ENCODE measurements around the gene CYP11A1. TPM values are rescaled to one million over a fixed set of nuclear protein-coding genes. Genes with fewer than 3 reads are reported as not detected.
"Not testable (repeated sequence)": the region's sequence is repeated elsewhere in the genome, so short reads cannot be mapped to it uniquely, and the experiment has no call there.

Gene CYP11A1
- total RNA-seq, 2 experiments from 2014 or later: not detected

- Mint-ChIP-seq H3K36me3 (ENCODE audit: low read depth) (no peaks in the 10 kb centered on the region), H3K27me3 (ENCODE audit: low read depth) (peaks cover 31% of the 10 kb centered on the region), H3K4me1 (ENCODE audit: low read depth) (peaks cover 21% of the 10 kb centered on the region), H3K4me3 (no peak overlapping the region), H3K9me3 (ENCODE audit: insufficient read depth) (no peaks in the 10 kb centered on the region), H3K27ac (no peak overlapping the region)
- POLR2A ChIA-PET: interaction anchor here (0.9 kb wide), 1 partner anchor 245 kb away, joined by 3 read pairs; no protein-coding TSS in a partner anchor
- ATAC-seq: no peak
- CTCF ChIA-PET: interaction anchor here (1.3 to 17.6 kb wide), 3 partner anchors 64 to 424 kb away, joined by 3 to 677 read pairs (median 82); partner anchors contain the start of gene SEMA7A
- DNase-seq: no peak
Measured at GRCh38 chr15:74370471-74370870, 3.0 kb upstream of the CYP11A1 start.

GRCh38 chr15:74369756-74370155, 2.3 kb upstream of the CYP11A1 start:
- CTCF ChIA-PET: interaction anchor here (1.3 to 8.7 kb wide), 2 partner anchors 263 to 424 kb away, joined by 3 to 82 read pairs; no protein-coding TSS in a partner anchor
- DNase-seq (no peak), ATAC-seq (no peak)
- H3K4me3 Mint-ChIP-seq: no peak overlapping the region
- POLR2A ChIA-PET: interaction anchor here (0.9 kb wide), 1 partner anchor 245 kb away, joined by 3 read pairs; no protein-coding TSS in a partner anchor
- H3K9me3 Mint-ChIP-seq (ENCODE audit: insufficient read depth): no peaks in the 10 kb centered on the region
- H3K27ac Mint-ChIP-seq: no peak overlapping the region
- H3K36me3 Mint-ChIP-seq (ENCODE audit: low read depth): no peaks in the 10 kb centered on the region
- H3K27me3 Mint-ChIP-seq (ENCODE audit: low read depth): peaks cover 38% of the 10 kb centered on the region
- H3K4me1 Mint-ChIP-seq (ENCODE audit: low read depth): peaks cover 18% of the 10 kb centered on the region

- Mint-ChIP-seq H3K36me3 (ENCODE audit: low read depth) (no peaks in the 10 kb centered on the region), H3K27ac (no peak overlapping the region), H3K9me3 (ENCODE audit: insufficient read depth) (no peaks in the 10 kb centered on the region), H3K27me3 (ENCODE audit: low read depth) (peaks cover 44% of the 10 kb centered on the region), H3K4me3 (no peak overlapping the region), H3K4me1 (ENCODE audit: low read depth) (peaks cover 13% of the 10 kb centered on the region)
- ChIA-PET CTCF (interaction anchor here (1.3 to 8.7 kb wide), 2 partner anchors 263 to 425 kb away, joined by 3 to 82 read pairs; no protein-coding TSS in a partner anchor), POLR2A (interaction anchor here (0.9 kb wide), 1 partner anchor 246 kb away, joined by 3 read pairs; no protein-coding TSS in a partner anchor)
- no peak for ATAC-seq
- no peak for DNase-seq
Measured at GRCh38 chr15:74369084-74369745, 1.8 kb upstream of the CYP11A1 start.

GRCh38 chr15:74368121-74368520, 675 bp upstream of the CYP11A1 start:
- H3K9me3 Mint-ChIP-seq (ENCODE audit: insufficient read depth): no peaks in the 10 kb centered on the region
- H3K36me3 Mint-ChIP-seq (ENCODE audit: low read depth): no peaks in the 10 kb centered on the region
- H3K27ac Mint-ChIP-seq: no peak overlapping the region
- no peak overlapping the region for H3K4me3 Mint-ChIP-seq
- POLR2A ChIA-PET: no interaction called here
- CTCF ChIA-PET: interaction anchor here (0.6 to 8.7 kb wide), 3 partner anchors 8 to 265 kb away, joined by 3 to 82 read pairs (median 5); no protein-coding TSS in a partner anchor
- H3K27me3 Mint-ChIP-seq (ENCODE audit: low read depth): peaks cover 49% of the 10 kb centered on the region
- peaks cover 7% of the 10 kb centered on the region for H3K4me1 Mint-ChIP-seq (ENCODE audit: low read depth)
- DNase-seq (no peak), ATAC-seq (no peak)

GRCh38 chr15:74365598-74366445, 1.6 kb downstream of the CYP11A1 start:
- H3K27me3 Mint-ChIP-seq (ENCODE audit: low read depth): peaks cover 50% of the 10 kb centered on the region
- H3K36me3 Mint-ChIP-seq (ENCODE audit: low read depth): no peaks in the 10 kb centered on the region
- H3K4me3 Mint-ChIP-seq: peak overlapping the region; percentile 67
- no peaks in the 10 kb centered on the region for H3K9me3 Mint-ChIP-seq (ENCODE audit: insufficient read depth)
- ChIA-PET CTCF (interaction anchor here (0.8 to 1.8 kb wide), 3 partner anchors 9 to 266 kb away, joined by 4 read pairs; no protein-coding TSS in a partner anchor), POLR2A (interaction anchor here (0.7 kb wide), 1 partner anchor 258 kb away, joined by 3 read pairs; no protein-coding TSS in a partner anchor)
- H3K4me1 Mint-ChIP-seq (ENCODE audit: low read depth): peaks cover 7% of the 10 kb centered on the region
- H3K27ac Mint-ChIP-seq: no peak overlapping the region
- DNase-seq (peak; percentile 35), ATAC-seq (peak; percentile 81)

GRCh38 chr15:74364936-74365597, 2.4 kb downstream of the CYP11A1 start:
- Mint-ChIP-seq H3K4me3 (peak overlapping the region; percentile 67), H3K27me3 (ENCODE audit: low read depth) (peaks cover 44% of the 10 kb centered on the region), H3K4me1 (ENCODE audit: low read depth) (peaks cover 7% of the 10 kb centered on the region), H3K27ac (no peak overlapping the region), H3K36me3 (ENCODE audit: low read depth) (no peaks in the 10 kb centered on the region), H3K9me3 (ENCODE audit: insufficient read depth) (no peaks in the 10 kb centered on the region)
- POLR2A ChIA-PET: interaction anchor here (0.7 kb wide), 1 partner anchor 258 kb away, joined by 3 read pairs; no protein-coding TSS in a partner anchor
- no peak for DNase-seq
- ATAC-seq: no peak
- CTCF ChIA-PET: interaction anchor here (1.3 to 1.8 kb wide), 2 partner anchors 10 to 267 kb away, joined by 4 read pairs; no protein-coding TSS in a partner anchor

- ChIA-PET CTCF (interaction anchor here (1.0 to 1.4 kb wide), 2 partner anchors 11 to 127 kb away, joined by 3 read pairs; no protein-coding TSS in a partner anchor), POLR2A (no interaction called here)
- Mint-ChIP-seq H3K4me1 (ENCODE audit: low read depth) (peaks cover 7% of the 10 kb centered on the region), H3K9me3 (ENCODE audit: insufficient read depth) (no peaks in the 10 kb centered on the region), H3K27ac (no peak overlapping the region), H3K27me3 (ENCODE audit: low read depth) (peaks cover 29% of the 10 kb centered on the region), H3K4me3 (no peak overlapping the region), H3K36me3 (ENCODE audit: low read depth) (no peaks in the 10 kb centered on the region)
- ATAC-seq: no peak
- DNase-seq: no peak
Measured at GRCh38 chr15:74362482-74362881, 5.0 kb downstream of the CYP11A1 start.

GRCh38 chr15:74360855-74361254, 6.6 kb downstream of the CYP11A1 start:
- H3K27ac Mint-ChIP-seq; DNase-seq; ATAC-seq; CTCF ChIA-PET; H3K36me3 Mint-ChIP-seq (ENCODE audit: low read depth); H3K9me3 Mint-ChIP-seq (ENCODE audit: insufficient read depth); H3K4me3 Mint-ChIP-seq; POLR2A ChIA-PET; H3K4me1 Mint-ChIP-seq (ENCODE audit: low read depth): not testable (repeated sequence)
- peaks cover 30% of the 10 kb centered on the region for H3K27me3 Mint-ChIP-seq (ENCODE audit: low read depth)

- ATAC-seq; H3K36me3 Mint-ChIP-seq (ENCODE audit: low read depth); H3K9me3 Mint-ChIP-seq (ENCODE audit: insufficient read depth); H3K4me1 Mint-ChIP-seq (ENCODE audit: low read depth); H3K4me3 Mint-ChIP-seq; H3K27ac Mint-ChIP-seq; DNase-seq; POLR2A ChIA-PET: not testable (repeated sequence)
- H3K27me3 Mint-ChIP-seq (ENCODE audit: low read depth): peaks cover 30% of the 10 kb centered on the region
- CTCF ChIA-PET: interaction anchor here (0.8 to 1.1 kb wide), 2 partner anchors 23 to 273 kb away, joined by 3 to 4 read pairs; no protein-coding TSS in a partner anchor
Measured at GRCh38 chr15:74359376-74359775, 8.1 kb downstream of the CYP11A1 start.

- DNase-seq; ATAC-seq; CTCF ChIA-PET; H3K9me3 Mint-ChIP-seq (ENCODE audit: insufficient read depth); POLR2A ChIA-PET; H3K36me3 Mint-ChIP-seq (ENCODE audit: low read depth); H3K27ac Mint-ChIP-seq; H3K4me1 Mint-ChIP-seq (ENCODE audit: low read depth); H3K4me3 Mint-ChIP-seq: not testable (repeated sequence)
- peaks cover 25% of the 10 kb centered on the region for H3K27me3 Mint-ChIP-seq (ENCODE audit: low read depth)
Measured at GRCh38 chr15:74357514-74357913, 9.9 kb downstream of the CYP11A1 start.

GRCh38 chr15:74356050-74356449, 11.4 kb downstream of the CYP11A1 start:
- POLR2A ChIA-PET; CTCF ChIA-PET; H3K36me3 Mint-ChIP-seq (ENCODE audit: low read depth); H3K4me3 Mint-ChIP-seq; ATAC-seq; H3K27ac Mint-ChIP-seq; H3K9me3 Mint-ChIP-seq (ENCODE audit: insufficient read depth); DNase-seq; H3K4me1 Mint-ChIP-seq (ENCODE audit: low read depth): not testable (repeated sequence)
- peaks cover 20% of the 10 kb centered on the region for H3K27me3 Mint-ChIP-seq (ENCODE audit: low read depth)
